Body of pancreas (tissue), 4 donors: ENCODE measurements around the gene RHOXF2B. TPM values are rescaled to one million over a fixed set of nuclear protein-coding genes. Genes with fewer than 3 reads are reported as not detected.

Experiments used
- ATAC-seq: fragments of 150-250 bp; one replicate; pipeline ENCODE4 v1.9.1; 2016
- DNase-seq, 4 donors: peaks; one replicate each; pipeline ENCODE4 v3.0.0-alpha.2; 2019
- H3K27ac ChIP-seq, 4 donors: fragments of 200-600 bp; sonication (generic); 1 replicate in 3 of 4; 2 replicates in 1 of 4; pipeline versions ENCODE4 v1.5.1 to v1.6.1; 2016 to 2019; ENCODE audit warnings: mild to moderate bottlenecking in 1 of 4, mixed read lengths in 1 of 4, moderate library complexity in 1 of 4
- H3K27me3 ChIP-seq, 2 donors: fragments of 200-600 bp; sonication (generic); one replicate each; pipeline ENCODE4 v1.6.0; 2016; ENCODE audit warnings: mild to moderate bottlenecking in 1 of 2
- H3K36me3 ChIP-seq, 2 donors: fragments of 200-600 bp; sonication (generic); replicated peaks in 1 of 2; 2 replicates each; pipeline ENCODE4 v1.5.1; 2016; ENCODE audit warnings: low read depth in 2 of 2; ENCODE audit not compliant: insufficient read depth in 1 of 2
- H3K4me1 ChIP-seq: fragments of 200-600 bp; sonication (generic); one replicate; pipeline ENCODE4 v1.6.0; 2016
- H3K4me3 ChIP-seq, 2 donors: fragments of 200-600 bp; sonication (generic); 1 replicate in 1 of 2; 2 replicates in 1 of 2; pipeline ENCODE4 v1.5.1; 2016 to 2019
- H3K9me3 ChIP-seq, 3 donors: fragments of 200-600 bp; sonication (generic); 1 replicate in 2 of 3; 2 replicates in 1 of 3; pipeline ENCODE4 v1.5.1; 2016
- POLR2A ChIP-seq, 3 donors: fragments of 450-650 bp; IDR thresholded peaks; one replicate each; pipeline ENCODE4 v1.6.1; 2016; ENCODE audit warnings: antibody characterized with exemption in 3 of 3, mild to moderate bottlenecking in 2 of 3
- WGBS, 2 donors: methylation state at CpG; one replicate each; pipeline ENCODE4 v1.1.5; 2017; 5-methylcytosine and 5-hydroxymethylcytosine counted together
- intact Hi-C: fragments of 100-400 bp; cut with DNase I; formaldehyde crosslinking; loops from one replicate; pipeline ENCODE4 v1.15.1; 2023
- total RNA-seq, 2 donors: library from RNA; depleted of rRNA; stranded (reverse); fragments of >200 nt; gene quantifications; one replicate each; pipeline ENCODE4 v1.1.0, GENCODE V29; 2016
- TF ChIP-seq, protein P1 (sequence below), 7 experiments: fragments of 450-650 bp in 4 of 7; fragments of 200-600 bp in 3 of 7; sonication (generic) in 3 of 7; IDR thresholded peaks; one replicate each; pipeline ENCODE4 v1.5.1; 2016 to 2019; ENCODE audit warnings: antibody characterized with exemption in 7 of 7

The RHOXF2B gene
- total RNA-seq, 2 donors from 2014 or later, result not detected

DNA sequence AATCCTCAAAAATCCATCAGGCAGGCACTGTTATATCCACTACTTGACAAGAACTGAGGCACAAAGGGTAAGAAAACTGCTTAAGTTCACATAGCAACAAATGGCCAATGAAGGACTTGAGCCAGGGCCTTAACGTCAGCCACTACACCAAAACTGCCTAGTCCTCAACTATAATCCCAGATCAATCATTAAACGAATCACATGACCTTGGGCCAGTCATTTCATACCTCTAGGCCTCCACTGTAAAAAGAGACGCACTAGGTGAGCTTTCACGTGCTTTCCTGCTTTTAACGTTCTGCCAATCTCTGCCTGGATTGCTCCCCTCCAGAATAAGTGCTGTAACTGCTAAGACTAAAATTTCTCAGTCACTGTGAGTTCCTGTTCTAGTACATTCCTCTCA is 54.7 kb downstream of the RHOXF2B start:
- ATAC-seq (peak; percentile 84), DNase-seq (peak in 2 of 4 donors; percentile 13 to 27)
- intact Hi-C loops, result no loop called here
- H3K36me3 ChIP-seq, result no peaks in the 10 kb centered on the region
- no peaks in the 10 kb centered on the region for H3K27me3 ChIP-seq
- H3K4me3 ChIP-seq, result no peak overlapping the region
- TF ChIP-seq, protein P1, sequence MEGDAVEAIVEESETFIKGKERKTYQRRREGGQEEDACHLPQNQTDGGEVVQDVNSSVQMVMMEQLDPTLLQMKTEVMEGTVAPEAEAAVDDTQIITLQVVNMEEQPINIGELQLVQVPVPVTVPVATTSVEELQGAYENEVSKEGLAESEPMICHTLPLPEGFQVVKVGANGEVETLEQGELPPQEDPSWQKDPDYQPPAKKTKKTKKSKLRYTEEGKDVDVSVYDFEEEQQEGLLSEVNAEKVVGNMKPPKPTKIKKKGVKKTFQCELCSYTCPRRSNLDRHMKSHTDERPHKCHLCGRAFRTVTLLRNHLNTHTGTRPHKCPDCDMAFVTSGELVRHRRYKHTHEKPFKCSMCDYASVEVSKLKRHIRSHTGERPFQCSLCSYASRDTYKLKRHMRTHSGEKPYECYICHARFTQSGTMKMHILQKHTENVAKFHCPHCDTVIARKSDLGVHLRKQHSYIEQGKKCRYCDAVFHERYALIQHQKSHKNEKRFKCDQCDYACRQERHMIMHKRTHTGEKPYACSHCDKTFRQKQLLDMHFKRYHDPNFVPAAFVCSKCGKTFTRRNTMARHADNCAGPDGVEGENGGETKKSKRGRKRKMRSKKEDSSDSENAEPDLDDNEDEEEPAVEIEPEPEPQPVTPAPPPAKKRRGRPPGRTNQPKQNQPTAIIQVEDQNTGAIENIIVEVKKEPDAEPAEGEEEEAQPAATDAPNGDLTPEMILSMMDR (IDR thresholded peaks at IDR 0.05), result no peak
- TF ChIP-seq POLR2A (IDR thresholded peaks at IDR 0.05), result no peak
- peaks cover 16% of the 10 kb centered on the region for H3K4me1 ChIP-seq
- H3K9me3 ChIP-seq, result no peaks in the 10 kb centered on the region
- WGBS, 2 donors, result 28 to 35% methylated on average over 5 of the region's 5 CpGs
- H3K27ac ChIP-seq, result peak overlapping the region in 2 of 4 donors; percentile 18 to 19

Other genes starting within 250 kb of the RHOXF2B start
- 1 to 10 TPM; 2.6 to 4.2 TPM for gene UPF3B, start 224.7 kb downstream of the RHOXF2B start, total RNA-seq
- 10 to 100 TPM in 1 of 2 donors, 1 to 10 TPM in 1; 9.1 to 10.5 TPM for gene RNF113A, start 206.0 kb downstream of the RHOXF2B start, total RNA-seq
- 10 to 100 TPM; 13.5 to 15.6 TPM for gene NDUFA1, start 205.9 kb downstream of the RHOXF2B start, total RNA-seq
- gene AKAP14, start 181.8 kb downstream of the RHOXF2B start, total RNA-seq, result not detected
- gene NKAP, start 133.9 kb downstream of the RHOXF2B start, total RNA-seq, result 1 to 10 TPM; 3.6 to 5.3 TPM
- gene RHOXF1, start 38.2 kb upstream of the RHOXF2B start, total RNA-seq, result not detected
- not detected for gene RHOXF2, start 80.9 kb upstream of the RHOXF2B start, total RNA-seq
- gene ZBTB33, start 173.1 kb upstream of the RHOXF2B start, total RNA-seq, result 1 to 10 TPM; 6.9 to 9.6 TPM
- gene TMEM255A, start 233.8 kb upstream of the RHOXF2B start, total RNA-seq, result under 1 TPM in 1 of 2 donors, not detected in 1; 0.52 TPM